ENCODE data around the gene MARK4. TPM values are rescaled to one million over a fixed set of nuclear protein-coding genes. Genes with fewer than 3 reads are reported as not detected.

The MARK4 gene
- polyA plus RNA-seq, 1 donor (not counting 4 experiments of a cell fraction or from before 2014, with no cell fraction given), result 19.7 TPM

GRCh38 chr19:45290381-45290931 lies 39.4 kb downstream of the MARK4 start:
- Histone ChIP-seq H3K4me3 (ENCODE audit: control insufficient read depth in 2 of 3, extremely low read depth in 1 of 3, insufficient read depth in 2 of 3, low read depth in 1 of 3, low read length in 3 of 3) (no peak overlapping the region), H3K9me3 (ENCODE audit: control insufficient read depth, low read depth, low read length) (no peaks in the 10 kb centered on the region), H3K4me1 (ENCODE audit: control insufficient read depth, extremely low read depth, insufficient read depth, low read length) (peaks cover 3% of the 10 kb centered on the region), H3K27ac (ENCODE audit: control insufficient read depth, insufficient read depth, low read length) (no peak overlapping the region), H3K9ac (ENCODE audit: control insufficient read depth, extremely low read depth, insufficient read depth, low read length) (no peak overlapping the region), H3K4me2 (ENCODE audit: control insufficient read depth, extremely low read depth, insufficient read depth, low read depth, low read length) (no peak overlapping the region), H3K27me3 (ENCODE audit: control insufficient read depth, extremely low read depth, insufficient read depth, low read length) (no peaks in the 10 kb centered on the region), H2AFZ (ENCODE audit: control insufficient read depth, low read length) (no peak overlapping the region), H3K36me3 (ENCODE audit: control insufficient read depth in 2 of 2, extremely low read depth in 1 of 2, insufficient read depth in 2 of 2, low read length in 2 of 2) (peaks cover 18 to 25% of the 10 kb centered on the region in 2 experiments), H4K20me1 (ENCODE audit: control insufficient read depth, extremely low read depth, insufficient read depth, low read length) (no peaks in the 10 kb centered on the region), H3K9me1 (ENCODE audit: control insufficient read depth, extremely low read depth, insufficient read depth, low read length) (no peaks in the 10 kb centered on the region), H3K79me2 (ENCODE audit: control insufficient read depth, insufficient read depth, low read length) (no peaks in the 10 kb centered on the region)
- DNase-seq (ENCODE audit: low read depth, low spot score) (no peak), FAIRE-seq (no peak)
- TF ChIP-seq, protein P1, sequence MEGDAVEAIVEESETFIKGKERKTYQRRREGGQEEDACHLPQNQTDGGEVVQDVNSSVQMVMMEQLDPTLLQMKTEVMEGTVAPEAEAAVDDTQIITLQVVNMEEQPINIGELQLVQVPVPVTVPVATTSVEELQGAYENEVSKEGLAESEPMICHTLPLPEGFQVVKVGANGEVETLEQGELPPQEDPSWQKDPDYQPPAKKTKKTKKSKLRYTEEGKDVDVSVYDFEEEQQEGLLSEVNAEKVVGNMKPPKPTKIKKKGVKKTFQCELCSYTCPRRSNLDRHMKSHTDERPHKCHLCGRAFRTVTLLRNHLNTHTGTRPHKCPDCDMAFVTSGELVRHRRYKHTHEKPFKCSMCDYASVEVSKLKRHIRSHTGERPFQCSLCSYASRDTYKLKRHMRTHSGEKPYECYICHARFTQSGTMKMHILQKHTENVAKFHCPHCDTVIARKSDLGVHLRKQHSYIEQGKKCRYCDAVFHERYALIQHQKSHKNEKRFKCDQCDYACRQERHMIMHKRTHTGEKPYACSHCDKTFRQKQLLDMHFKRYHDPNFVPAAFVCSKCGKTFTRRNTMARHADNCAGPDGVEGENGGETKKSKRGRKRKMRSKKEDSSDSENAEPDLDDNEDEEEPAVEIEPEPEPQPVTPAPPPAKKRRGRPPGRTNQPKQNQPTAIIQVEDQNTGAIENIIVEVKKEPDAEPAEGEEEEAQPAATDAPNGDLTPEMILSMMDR (optimal IDR thresholded peaks at IDR 0.05 in 1 of 3, IDR thresholded peaks at IDR 0.05 in 1 of 3, conservative IDR thresholded peaks at IDR 0.05 in 1 of 3; ENCODE audit: extremely low read depth in 1 of 3, insufficient read depth in 2 of 3, low read length in 3 of 3), result no peak
- TF ChIP-seq EZH2 (IDR thresholded peaks at IDR 0.05; ENCODE audit: low read length), result no peak
- dilution Hi-C loops (cut with MboI; ENCODE audit: extremely low pct_ligation_motif_present, low sequenced_read_pairs), result no loop called here

GRCh38 chr19:45291834-45292233 lies 40.8 kb downstream of the MARK4 start:
- no peak for DNase-seq (ENCODE audit: low read depth, low spot score)
- Histone ChIP-seq H3K36me3 (ENCODE audit: control insufficient read depth in 2 of 2, extremely low read depth in 1 of 2, insufficient read depth in 2 of 2, low read length in 2 of 2) (peaks cover 26 to 29% of the 10 kb centered on the region in 2 experiments), H4K20me1 (ENCODE audit: control insufficient read depth, extremely low read depth, insufficient read depth, low read length) (no peaks in the 10 kb centered on the region), H3K9me3 (ENCODE audit: control insufficient read depth, low read depth, low read length) (no peaks in the 10 kb centered on the region), H3K27ac (ENCODE audit: control insufficient read depth, insufficient read depth, low read length) (no peak overlapping the region), H3K4me1 (ENCODE audit: control insufficient read depth, extremely low read depth, insufficient read depth, low read length) (peaks cover 3% of the 10 kb centered on the region), H2AFZ (ENCODE audit: control insufficient read depth, low read length) (no peak overlapping the region), H3K27me3 (ENCODE audit: control insufficient read depth, extremely low read depth, insufficient read depth, low read length) (no peaks in the 10 kb centered on the region), H3K9me1 (ENCODE audit: control insufficient read depth, extremely low read depth, insufficient read depth, low read length) (no peaks in the 10 kb centered on the region), H3K79me2 (ENCODE audit: control insufficient read depth, insufficient read depth, low read length) (no peaks in the 10 kb centered on the region), H3K9ac (ENCODE audit: control insufficient read depth, extremely low read depth, insufficient read depth, low read length) (no peak overlapping the region), H3K4me3 (ENCODE audit: control insufficient read depth in 2 of 3, extremely low read depth in 1 of 3, insufficient read depth in 2 of 3, low read depth in 1 of 3, low read length in 3 of 3) (no peak overlapping the region), H3K4me2 (ENCODE audit: control insufficient read depth, extremely low read depth, insufficient read depth, low read depth, low read length) (no peak overlapping the region)
- dilution Hi-C loops (cut with MboI; ENCODE audit: extremely low pct_ligation_motif_present, low sequenced_read_pairs), result no loop called here
- FAIRE-seq, result no peak
- no peak for TF ChIP-seq EZH2 (IDR thresholded peaks at IDR 0.05; ENCODE audit: low read length)
- TF ChIP-seq, protein P1 (optimal IDR thresholded peaks at IDR 0.05 in 1 of 3, IDR thresholded peaks at IDR 0.05 in 1 of 3, conservative IDR thresholded peaks at IDR 0.05 in 1 of 3; ENCODE audit: extremely low read depth in 1 of 3, insufficient read depth in 2 of 3, low read length in 3 of 3), result no peak
